GM12892 (cell line): ENCODE results near the gene PARD3.

Experiments
- POLR2A ChIP-seq: IDR thresholded peaks from 2 replicates; pipeline ENCODE4 v1.6.1; 2011; ENCODE audit warnings: low read depth, low read length, control low read depth
- POLR2AphosphoS5 ChIP-seq: IDR thresholded peaks from 2 replicates; pipeline ENCODE4 v1.6.1; 2011; ENCODE audit warnings: low read depth, low read length, control low read depth
- TAF1 ChIP-seq: IDR thresholded peaks from 2 replicates; pipeline ENCODE4 v1.6.1; 2011; ENCODE audit warnings: low read depth, mild to moderate bottlenecking, control low read depth, low read length, borderline replicate concordance

GRCh38 chr10:34139559-34139958 is 675.5 kb downstream of the PARD3 start:
- TF ChIP-seq POLR2A (no peak), TAF1 (no peak), POLR2AphosphoS5 (no peak)
